K562 (cell line): ENCODE data around the gene ZNF362.

Experiments used
- FOSL1 ChIP-seq: fragments of 200-800 bp; sonication (Bioruptor generic); conservative IDR thresholded peaks from 2 replicates; pipeline ENCODE4 v1.6.1; 2016; ENCODE audit warnings: missing genetic modification characterization, missing compliant biosample characterization
- NFE2 ChIP-seq: IDR thresholded peaks from 2 replicates; pipeline ENCODE4 v1.6.1; 2014; ENCODE audit warnings: antibody characterized with exemption, low read depth
- POLR2A ChIP-seq: fragments of 450-650 bp; conservative IDR thresholded peaks from 2 replicates; pipeline ENCODE4 v1.6.1; 2016
- POLR2AphosphoS5 ChIP-seq: IDR thresholded peaks from 2 replicates; pipeline ENCODE4 v1.6.1; 2011; ENCODE audit warnings: mild to moderate bottlenecking, low read depth, low read length, moderate library complexity; ENCODE audit not compliant: control insufficient read depth, insufficient read depth
- SMARCA5 ChIP-seq: fragments of 450-650 bp; IDR thresholded peaks from 2 replicates; pipeline ENCODE4 v1.6.1; 2016
- TAF1 ChIP-seq: IDR thresholded peaks from 2 replicates; pipeline ENCODE4 v1.6.1; 2011; ENCODE audit warnings: mild to moderate bottlenecking, low read length, moderate library complexity; ENCODE audit not compliant: insufficient read depth, control insufficient read depth, severe bottlenecking; ENCODE audit errors: extremely low read depth
- YY1 ChIP-seq, 3 experiments: IDR thresholded peaks; 2 replicates each; pipeline ENCODE4 v1.6.1; 2011; ENCODE audit warnings: low read length in 2 of 3, mild to moderate bottlenecking in 2 of 3, moderate library complexity in 2 of 3, borderline replicate concordance in 1 of 3, control low read depth in 1 of 3, low read depth in 1 of 3; ENCODE audit not compliant: insufficient read depth in 3 of 3, insufficient replicate concordance in 2 of 3, control insufficient read depth in 1 of 3, insufficient read length in 1 of 3; ENCODE audit errors: extremely low read depth in 1 of 3
- ZBTB8A ChIP-seq: fragments of 450-650 bp; IDR thresholded peaks from 2 replicates; pipeline ENCODE4 v1.6.1; 2018; ENCODE audit warnings: mild to moderate bottlenecking, moderate library complexity; ENCODE audit not compliant: partially characterized antibody
- ZEB2 ChIP-seq: fragments of 450-650 bp; IDR thresholded peaks from 2 replicates; pipeline ENCODE4 v1.6.1; 2016
- ZNF274 ChIP-seq: IDR thresholded peaks from 2 replicates; pipeline ENCODE4 v1.6.1; 2011; ENCODE audit warnings: low read depth, mild to moderate bottlenecking, low read length, moderate library complexity, borderline replicate concordance
- TF ChIP-seq, protein P1 (sequence below): fragments of 450-650 bp; IDR thresholded peaks from 2 replicates; pipeline ENCODE4 v1.6.1; 2014; ENCODE audit warnings: low read depth, mild to moderate bottlenecking, moderate library complexity, borderline replicate concordance

DNA sequence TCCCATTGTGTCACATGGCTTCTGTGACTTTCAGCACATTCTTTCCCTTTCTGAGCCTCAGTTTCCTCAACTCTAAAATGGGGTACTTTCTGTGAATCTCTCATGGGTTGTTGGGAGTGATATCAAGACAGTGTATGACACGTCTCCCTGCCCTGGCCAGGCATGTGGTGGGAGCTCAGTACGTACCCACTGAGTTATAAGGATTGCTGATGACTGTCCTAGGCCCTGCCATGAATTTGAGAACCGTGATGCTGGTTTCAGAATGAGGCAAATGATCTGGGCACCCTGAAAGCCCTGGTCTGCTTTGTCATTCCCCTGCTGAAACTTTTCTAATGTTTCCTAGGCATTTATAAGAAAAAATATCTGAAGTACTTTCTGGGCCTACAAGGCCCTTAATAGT lies 3.6 kb downstream of the ZNF362 start:
- TF ChIP-seq SMARCA5: no peak
- TF ChIP-seq, protein P1, sequence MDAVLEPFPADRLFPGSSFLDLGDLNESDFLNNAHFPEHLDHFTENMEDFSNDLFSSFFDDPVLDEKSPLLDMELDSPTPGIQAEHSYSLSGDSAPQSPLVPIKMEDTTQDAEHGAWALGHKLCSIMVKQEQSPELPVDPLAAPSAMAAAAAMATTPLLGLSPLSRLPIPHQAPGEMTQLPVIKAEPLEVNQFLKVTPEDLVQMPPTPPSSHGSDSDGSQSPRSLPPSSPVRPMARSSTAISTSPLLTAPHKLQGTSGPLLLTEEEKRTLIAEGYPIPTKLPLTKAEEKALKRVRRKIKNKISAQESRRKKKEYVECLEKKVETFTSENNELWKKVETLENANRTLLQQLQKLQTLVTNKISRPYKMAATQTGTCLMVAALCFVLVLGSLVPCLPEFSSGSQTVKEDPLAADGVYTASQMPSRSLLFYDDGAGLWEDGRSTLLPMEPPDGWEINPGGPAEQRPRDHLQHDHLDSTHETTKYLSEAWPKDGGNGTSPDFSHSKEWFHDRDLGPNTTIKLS: no peak
- TF ChIP-seq POLR2AphosphoS5: no peak
- no peak for TF ChIP-seq ZBTB8A
- TF ChIP-seq NFE2: no peak
- no peak for TF ChIP-seq YY1 (IDR thresholded peaks at IDR 0.05; ENCODE audit: borderline replicate concordance in 1 of 3, control insufficient read depth in 1 of 3, extremely low read depth in 1 of 3, insufficient read depth in 3 of 3, insufficient read length in 1 of 3, insufficient replicate concordance in 2 of 3, low read depth in 1 of 3, low read length in 2 of 3)
- no peak for TF ChIP-seq ZNF274
- TF ChIP-seq FOSL1 (tag): no peak
- TF ChIP-seq TAF1: no peak
- TF ChIP-seq ZEB2: no peak
- no peak for TF ChIP-seq POLR2A
